WTC11 (cell line): ENCODE data around the gene PRDM15. TPM values are rescaled to one million over a fixed set of nuclear protein-coding genes. Genes with fewer than 3 reads are reported as not detected.

Experiments used
- ATAC-seq: fragments of 200-7000 bp; cut with Tn5 transposase; 2 replicates; pipeline ENCODE4 v1.10.0; 2021; ENCODE audit warnings: mild to moderate bottlenecking, moderate library complexity
- CTCF ChIA-PET: fragments of 300-600 bp; sonication (Branson Sonifier 250); formaldehyde crosslinking; loops from one replicate; lab custom pipeline; 2021; ENCODE audit warnings: antibody characterized with exemption; lab: Charles Lee
- POLR2A ChIA-PET: fragments of 350-600 bp; sonication (Branson Sonifier 250); formaldehyde crosslinking; loops from one replicate; lab custom pipeline; 2021; ENCODE audit warnings: antibody characterized with exemption; lab: Charles Lee
- DNase-seq: peaks from one replicate; pipeline ENCODE4 v3.0.0; 2021; ENCODE audit warnings: low spot score
- H3K27ac Mint-ChIP-seq: 2 replicates; pipeline ENCODE4 v1.8.0; 2021; ENCODE audit warnings: mixed read lengths
- H3K27me3 Mint-ChIP-seq: 2 replicates; pipeline ENCODE4 v1.8.0; 2021; ENCODE audit warnings: low read depth, mild to moderate bottlenecking, moderate library complexity, mixed read lengths
- H3K36me3 Mint-ChIP-seq: 2 replicates; pipeline ENCODE4 v1.8.0; 2021; ENCODE audit warnings: mixed read lengths
- H3K4me1 Mint-ChIP-seq: 2 replicates; pipeline ENCODE4 v1.8.0; 2022; ENCODE audit warnings: mixed read lengths
- H3K4me3 Mint-ChIP-seq: 2 replicates; pipeline ENCODE4 v1.8.0; 2021; ENCODE audit warnings: mild to moderate bottlenecking, moderate library complexity, mixed read lengths
- H3K9me3 Mint-ChIP-seq: 2 replicates; pipeline ENCODE4 v1.8.0; 2021; ENCODE audit warnings: mixed read lengths
- ATF1 ChIP-seq: sonication (generic); formaldehyde crosslinking; IDR thresholded peaks from 2 replicates; pipeline ENCODE4 v1.8.1; 2023; ENCODE audit warnings: mild to moderate bottlenecking, moderate library complexity, missing genetic modification reagents
- E2F4 ChIP-seq: sonication (generic); formaldehyde crosslinking; IDR thresholded peaks from 2 replicates; pipeline ENCODE4 v1.8.1; 2022; ENCODE audit warnings: low read depth, mild to moderate bottlenecking, moderate library complexity, missing genetic modification reagents, borderline replicate concordance
- EMX1 ChIP-seq: fragments of 250-450 bp; sonication (Bioruptor Pico); IDR thresholded peaks from 2 replicates; pipeline ENCODE4 v1.8.0; 2021; ENCODE audit warnings: mild to moderate bottlenecking
- GRHL2 ChIP-seq: fragments of 250-450 bp; sonication (Bioruptor Pico); IDR thresholded peaks from 2 replicates; pipeline ENCODE4 v1.8.0; 2022; ENCODE audit warnings: mild to moderate bottlenecking, moderate library complexity; ENCODE audit not compliant: insufficient replicate concordance, severe bottlenecking
- MXD4 ChIP-seq: fragments of 250-450 bp; sonication (Bioruptor Pico); IDR thresholded peaks from 2 replicates; pipeline ENCODE4 v1.8.0; 2021; ENCODE audit warnings: mild to moderate bottlenecking, moderate library complexity, borderline replicate concordance
- NFE2L1 ChIP-seq: sonication (generic); formaldehyde crosslinking; IDR thresholded peaks from 2 replicates; pipeline ENCODE4 v1.8.1; 2023; ENCODE audit warnings: missing genetic modification reagents
- NFYB ChIP-seq: sonication (generic); formaldehyde crosslinking; conservative IDR thresholded peaks from 2 replicates; pipeline ENCODE4 v1.8.0; 2022; ENCODE audit warnings: low read depth, missing genetic modification reagents
- NR2C2 ChIP-seq: sonication (generic); formaldehyde crosslinking; IDR thresholded peaks from 2 replicates; pipeline ENCODE4 v1.8.0; 2022; ENCODE audit warnings: mild to moderate bottlenecking, missing genetic modification reagents
- PRRX2 ChIP-seq: fragments of 250-450 bp; sonication (Bioruptor Pico); IDR thresholded peaks from 2 replicates; pipeline ENCODE4 v1.8.0; 2021; ENCODE audit warnings: mild to moderate bottlenecking
- SMAD3 ChIP-seq: sonication (generic); formaldehyde crosslinking; IDR thresholded peaks from 2 replicates; pipeline ENCODE4 v1.8.0; 2022; ENCODE audit warnings: missing genetic modification reagents, mild to moderate bottlenecking, borderline replicate concordance
- ZNF219 ChIP-seq: sonication (generic); formaldehyde crosslinking; IDR thresholded peaks from 2 replicates; pipeline ENCODE4 v1.8.0; 2023; ENCODE audit warnings: missing genetic modification reagents, mild to moderate bottlenecking, borderline replicate concordance
- ZNF263 ChIP-seq: sonication (generic); formaldehyde crosslinking; IDR thresholded peaks from 2 replicates; pipeline ENCODE4 v1.8.1; 2022; ENCODE audit warnings: low read depth, mild to moderate bottlenecking, moderate library complexity, missing genetic modification reagents
- ZNF532 ChIP-seq: fragments of 250-450 bp; sonication (Bioruptor Pico); IDR thresholded peaks from 2 replicates; pipeline ENCODE4 v1.9.0; 2021; ENCODE audit warnings: mild to moderate bottlenecking, borderline replicate concordance
- ZNF671 ChIP-seq: fragments of 250-450 bp; sonication (Bioruptor Pico); IDR thresholded peaks from 2 replicates; pipeline ENCODE4 v1.8.0; 2021; ENCODE audit warnings: mild to moderate bottlenecking
- total RNA-seq: library from RNA; stranded (reverse); gene quantifications from 3 replicates; pipeline ENCODE4 v1.2.3, GENCODE V29; 2021
- TF ChIP-seq, protein P1 (sequence below): fragments of 250-450 bp; sonication (Bioruptor Pico); IDR thresholded peaks from 2 replicates; pipeline ENCODE4 v1.9.0; 2021; ENCODE audit warnings: moderate library complexity, mild to moderate bottlenecking, inconsistent platforms, borderline replicate concordance
- TF ChIP-seq, protein P2 (sequence below): fragments of 250-450 bp; sonication (Bioruptor Pico); IDR thresholded peaks from 2 replicates; pipeline ENCODE4 v1.9.0; 2021; ENCODE audit warnings: mild to moderate bottlenecking
- TF ChIP-seq, protein P3 (sequence below): sonication (generic); formaldehyde crosslinking; IDR thresholded peaks from 2 replicates; pipeline ENCODE4 v1.8.0; 2023; ENCODE audit warnings: mild to moderate bottlenecking, missing genetic modification reagents

Gene PRDM15
- total RNA-seq, 1 experiment from 2014 or later: 12.9 TPM

GRCh38 chr21:41886328-41886727 is 7.2 kb upstream of the PRDM15 start:
- Mint-ChIP-seq H3K27ac (no peak overlapping the region; the same call in 1 of the 2 replicates), H3K9me3 (no peaks in the 10 kb centered on the region), H3K4me1 (peaks cover 22% of the 10 kb centered on the region), H3K27me3 (no peaks in the 10 kb centered on the region), H3K36me3 (0 out of 2 replicates have a peak, but pooled peaks cover 4% of the 10 kb centered on the region), H3K4me3 (no peak overlapping the region)
- CTCF ChIA-PET: interaction anchor here (1.0 to 1.2 kb wide), 3 partner anchors 9 to 274 kb away, joined by 3 to 4 read pairs (median 4); no protein-coding TSS in a partner anchor
- TF ChIP-seq NFYB (CRISPR knock-in tag): no peak
- TF ChIP-seq E2F4 (CRISPR knock-in tag): no peak
- TF ChIP-seq, protein P1, sequence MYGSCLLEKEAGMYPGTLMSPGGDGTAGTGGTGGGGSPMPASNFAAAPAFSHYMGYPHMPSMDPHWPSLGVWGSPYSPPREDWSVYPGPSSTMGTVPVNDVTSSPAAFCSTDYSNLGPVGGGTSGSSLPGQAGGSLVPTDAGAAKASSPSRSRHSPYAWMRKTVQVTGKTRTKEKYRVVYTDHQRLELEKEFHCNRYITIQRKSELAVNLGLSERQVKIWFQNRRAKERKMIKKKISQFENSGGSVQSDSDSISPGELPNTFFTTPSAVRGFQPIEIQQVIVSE (CRISPR knock-in tag): no peak
- TF ChIP-seq ATF1 (CRISPR knock-in tag): no peak
- no peak for TF ChIP-seq SMAD3 (CRISPR knock-in tag)
- TF ChIP-seq ZNF532 (CRISPR knock-in tag): no peak
- no peak for TF ChIP-seq NFE2L1 (CRISPR knock-in tag)
- TF ChIP-seq NR2C2: no peak
- no peak for TF ChIP-seq ZNF219 (CRISPR knock-in tag)
- no peak for TF ChIP-seq ZNF671 (CRISPR knock-in tag)
- ATAC-seq (no peak), DNase-seq (no peak)
- POLR2A ChIA-PET: no interaction called here

- peaks cover 22% of the 10 kb centered on the region for H3K4me1 Mint-ChIP-seq
- H3K36me3 Mint-ChIP-seq: 0 out of 2 replicates have a peak, but pooled peaks cover 4% of the 10 kb centered on the region
- H3K9me3 Mint-ChIP-seq: no peaks in the 10 kb centered on the region
- ATAC-seq (peak; percentile 64), DNase-seq (no peak)
- ChIA-PET CTCF (interaction anchor here (1.0 to 1.2 kb wide), 3 partner anchors 10 to 273 kb away, joined by 3 to 4 read pairs (median 4); no protein-coding TSS in a partner anchor), POLR2A (no interaction called here)
- no peak for TF ChIP-seq EMX1 (CRISPR knock-in tag)
- no peak for TF ChIP-seq ZNF263 (CRISPR knock-in tag)
- TF ChIP-seq PRRX2 (CRISPR knock-in tag): no peak
- TF ChIP-seq, protein P2, sequence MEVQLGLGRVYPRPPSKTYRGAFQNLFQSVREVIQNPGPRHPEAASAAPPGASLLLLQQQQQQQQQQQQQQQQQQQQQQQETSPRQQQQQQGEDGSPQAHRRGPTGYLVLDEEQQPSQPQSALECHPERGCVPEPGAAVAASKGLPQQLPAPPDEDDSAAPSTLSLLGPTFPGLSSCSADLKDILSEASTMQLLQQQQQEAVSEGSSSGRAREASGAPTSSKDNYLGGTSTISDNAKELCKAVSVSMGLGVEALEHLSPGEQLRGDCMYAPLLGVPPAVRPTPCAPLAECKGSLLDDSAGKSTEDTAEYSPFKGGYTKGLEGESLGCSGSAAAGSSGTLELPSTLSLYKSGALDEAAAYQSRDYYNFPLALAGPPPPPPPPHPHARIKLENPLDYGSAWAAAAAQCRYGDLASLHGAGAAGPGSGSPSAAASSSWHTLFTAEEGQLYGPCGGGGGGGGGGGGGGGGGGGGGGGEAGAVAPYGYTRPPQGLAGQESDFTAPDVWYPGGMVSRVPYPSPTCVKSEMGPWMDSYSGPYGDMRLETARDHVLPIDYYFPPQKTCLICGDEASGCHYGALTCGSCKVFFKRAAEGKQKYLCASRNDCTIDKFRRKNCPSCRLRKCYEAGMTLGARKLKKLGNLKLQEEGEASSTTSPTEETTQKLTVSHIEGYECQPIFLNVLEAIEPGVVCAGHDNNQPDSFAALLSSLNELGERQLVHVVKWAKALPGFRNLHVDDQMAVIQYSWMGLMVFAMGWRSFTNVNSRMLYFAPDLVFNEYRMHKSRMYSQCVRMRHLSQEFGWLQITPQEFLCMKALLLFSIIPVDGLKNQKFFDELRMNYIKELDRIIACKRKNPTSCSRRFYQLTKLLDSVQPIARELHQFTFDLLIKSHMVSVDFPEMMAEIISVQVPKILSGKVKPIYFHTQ (CRISPR knock-in tag): no peak
- TF ChIP-seq GRHL2 (CRISPR knock-in tag): no peak
- TF ChIP-seq MXD4 (CRISPR knock-in tag): no peak
- TF ChIP-seq, protein P3, sequence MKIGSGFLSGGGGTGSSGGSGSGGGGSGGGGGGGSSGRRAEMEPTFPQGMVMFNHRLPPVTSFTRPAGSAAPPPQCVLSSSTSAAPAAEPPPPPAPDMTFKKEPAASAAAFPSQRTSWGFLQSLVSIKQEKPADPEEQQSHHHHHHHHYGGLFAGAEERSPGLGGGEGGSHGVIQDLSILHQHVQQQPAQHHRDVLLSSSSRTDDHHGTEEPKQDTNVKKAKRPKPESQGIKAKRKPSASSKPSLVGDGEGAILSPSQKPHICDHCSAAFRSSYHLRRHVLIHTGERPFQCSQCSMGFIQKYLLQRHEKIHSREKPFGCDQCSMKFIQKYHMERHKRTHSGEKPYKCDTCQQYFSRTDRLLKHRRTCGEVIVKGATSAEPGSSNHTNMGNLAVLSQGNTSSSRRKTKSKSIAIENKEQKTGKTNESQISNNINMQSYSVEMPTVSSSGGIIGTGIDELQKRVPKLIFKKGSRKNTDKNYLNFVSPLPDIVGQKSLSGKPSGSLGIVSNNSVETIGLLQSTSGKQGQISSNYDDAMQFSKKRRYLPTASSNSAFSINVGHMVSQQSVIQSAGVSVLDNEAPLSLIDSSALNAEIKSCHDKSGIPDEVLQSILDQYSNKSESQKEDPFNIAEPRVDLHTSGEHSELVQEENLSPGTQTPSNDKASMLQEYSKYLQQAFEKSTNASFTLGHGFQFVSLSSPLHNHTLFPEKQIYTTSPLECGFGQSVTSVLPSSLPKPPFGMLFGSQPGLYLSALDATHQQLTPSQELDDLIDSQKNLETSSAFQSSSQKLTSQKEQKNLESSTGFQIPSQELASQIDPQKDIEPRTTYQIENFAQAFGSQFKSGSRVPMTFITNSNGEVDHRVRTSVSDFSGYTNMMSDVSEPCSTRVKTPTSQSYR (CRISPR knock-in tag): no peak
- no peaks in the 10 kb centered on the region; the same call in 1 of the 2 replicates for H3K27me3 Mint-ChIP-seq
- H3K4me3 Mint-ChIP-seq: no peak overlapping the region
- peak overlapping the region; percentile 87 for H3K27ac Mint-ChIP-seq
Measured at GRCh38 chr21:41885341-41886024, 6.3 kb upstream of the PRDM15 start.
